Astrocyte of the cerebellum (primary cell): ENCODE data around the gene SPATS2.
"Not testable (repeated sequence)": the region's sequence is repeated elsewhere in the genome, so short reads cannot be mapped to it uniquely, and the experiment has no call there.

ENCODE experiments used
- DNase-seq: peaks from one replicate; pipeline ENCODE4 v3.0.0-alpha.2; 2011; ENCODE audit warnings: low read depth
- H3K4me3 ChIP-seq: 2 replicates; pipeline ENCODE4 v1.5.1; 2011; ENCODE audit warnings: mild to moderate bottlenecking, low read depth, low read length, moderate library complexity
- in situ Hi-C: cut with HindIII; loops from 2 replicates; pipeline ENCODE4 v1.10.0; 2017; ENCODE audit warnings: low sequenced_read_pairs
- TF ChIP-seq, protein P1 (sequence below): IDR thresholded peaks from 2 replicates; pipeline ENCODE4 v1.5.1; 2012; ENCODE audit warnings: low read length, low read depth, moderate library complexity, mild to moderate bottlenecking; ENCODE audit errors: missing control alignments

Gene SPATS2

DNA sequence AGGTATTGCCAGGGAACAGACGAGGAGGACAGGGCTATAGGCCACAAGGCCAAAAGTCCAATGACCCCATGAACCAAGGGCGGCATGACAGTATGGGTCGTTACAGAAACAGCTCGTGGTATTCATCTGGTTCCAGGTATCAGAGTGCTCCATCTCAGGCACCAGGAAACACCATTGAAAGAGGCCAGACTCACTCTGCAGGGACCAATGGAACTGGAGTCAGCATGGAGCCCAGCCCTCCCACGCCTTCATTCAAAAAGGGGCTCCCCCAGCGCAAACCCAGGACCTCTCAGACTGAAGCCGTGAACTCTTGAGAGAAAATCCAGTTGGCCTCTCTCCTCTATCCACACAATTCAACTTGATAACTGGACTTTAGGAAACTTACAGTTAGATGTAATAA, 158.7 kb downstream of the SPATS2 start:
- DNase-seq = no peak
- H3K4me3 ChIP-seq = no peak overlapping the region
- in situ Hi-C loops = no loop called here
- TF ChIP-seq, protein P1, sequence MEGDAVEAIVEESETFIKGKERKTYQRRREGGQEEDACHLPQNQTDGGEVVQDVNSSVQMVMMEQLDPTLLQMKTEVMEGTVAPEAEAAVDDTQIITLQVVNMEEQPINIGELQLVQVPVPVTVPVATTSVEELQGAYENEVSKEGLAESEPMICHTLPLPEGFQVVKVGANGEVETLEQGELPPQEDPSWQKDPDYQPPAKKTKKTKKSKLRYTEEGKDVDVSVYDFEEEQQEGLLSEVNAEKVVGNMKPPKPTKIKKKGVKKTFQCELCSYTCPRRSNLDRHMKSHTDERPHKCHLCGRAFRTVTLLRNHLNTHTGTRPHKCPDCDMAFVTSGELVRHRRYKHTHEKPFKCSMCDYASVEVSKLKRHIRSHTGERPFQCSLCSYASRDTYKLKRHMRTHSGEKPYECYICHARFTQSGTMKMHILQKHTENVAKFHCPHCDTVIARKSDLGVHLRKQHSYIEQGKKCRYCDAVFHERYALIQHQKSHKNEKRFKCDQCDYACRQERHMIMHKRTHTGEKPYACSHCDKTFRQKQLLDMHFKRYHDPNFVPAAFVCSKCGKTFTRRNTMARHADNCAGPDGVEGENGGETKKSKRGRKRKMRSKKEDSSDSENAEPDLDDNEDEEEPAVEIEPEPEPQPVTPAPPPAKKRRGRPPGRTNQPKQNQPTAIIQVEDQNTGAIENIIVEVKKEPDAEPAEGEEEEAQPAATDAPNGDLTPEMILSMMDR = no peak

DNA sequence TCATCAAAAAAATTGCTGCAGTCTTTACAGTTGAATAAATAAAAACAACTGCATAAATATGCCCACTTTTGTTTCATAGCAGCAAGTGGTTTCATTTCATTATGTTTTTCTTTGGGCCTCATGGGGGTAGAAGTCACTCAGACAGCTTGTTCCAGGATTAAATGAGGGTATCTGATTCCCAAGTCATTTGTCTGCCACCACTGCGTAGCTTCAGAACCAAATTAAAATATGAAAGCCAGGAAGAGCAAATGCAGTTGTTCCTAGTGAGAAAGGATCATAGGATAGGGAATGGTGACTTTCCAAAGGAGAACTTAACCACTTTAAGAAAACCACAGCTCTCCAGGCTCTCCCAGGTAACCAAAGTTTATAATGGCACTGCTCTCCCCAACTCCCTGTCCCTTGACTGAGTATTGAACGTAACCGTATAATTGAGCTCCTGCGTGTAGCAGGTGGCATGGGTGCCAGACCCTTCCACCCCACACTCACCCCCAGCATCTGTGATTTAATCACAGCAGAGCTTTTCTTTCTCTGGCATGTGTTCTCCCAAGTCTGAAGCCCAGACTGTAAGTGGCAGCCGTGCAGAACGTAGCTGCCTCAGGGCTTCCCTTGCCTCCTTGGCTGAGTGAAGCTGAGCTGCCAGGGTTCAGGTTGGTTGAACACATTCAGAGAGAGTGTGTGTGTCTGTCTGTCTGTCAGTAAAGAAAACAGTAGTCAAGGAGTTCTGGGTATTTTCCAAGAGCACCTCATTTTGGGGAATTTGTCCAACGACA, 160.3 kb downstream of the SPATS2 start:
- DNase-seq = no peak
- in situ Hi-C loops = no loop called here
- no peak overlapping the region for H3K4me3 ChIP-seq
- TF ChIP-seq, protein P1 = no peak

DNA sequence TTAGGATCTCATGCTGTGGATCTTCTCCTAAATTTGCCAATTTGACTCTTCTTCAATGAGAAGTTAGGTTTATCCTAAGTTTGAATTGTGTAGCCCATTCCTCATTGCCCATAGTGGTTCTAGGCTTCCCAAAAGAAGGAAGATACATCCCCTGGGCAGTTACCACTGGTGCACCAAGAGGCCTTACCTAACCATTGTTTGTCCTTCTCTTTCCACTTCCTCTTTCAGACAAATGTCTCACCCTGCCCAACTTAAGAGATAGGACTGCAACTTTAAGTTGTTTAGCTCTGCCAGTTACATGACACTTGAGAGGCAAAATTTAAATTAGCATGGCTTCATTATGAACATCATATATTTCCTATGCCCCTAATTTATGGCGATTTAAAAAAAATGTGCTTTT, 162.2 kb downstream of the SPATS2 start:
- H3K4me3 ChIP-seq = no peak overlapping the region
- in situ Hi-C loops = no loop called here
- no peak for DNase-seq
- TF ChIP-seq, protein P1 = no peak

- in situ Hi-C loops = no loop called here
- no peak for DNase-seq
- no peak overlapping the region for H3K4me3 ChIP-seq
- TF ChIP-seq, protein P1 = no peak
Measured at GRCh38 chr12:49531745-49532144, 164.5 kb downstream of the SPATS2 start.

DNA sequence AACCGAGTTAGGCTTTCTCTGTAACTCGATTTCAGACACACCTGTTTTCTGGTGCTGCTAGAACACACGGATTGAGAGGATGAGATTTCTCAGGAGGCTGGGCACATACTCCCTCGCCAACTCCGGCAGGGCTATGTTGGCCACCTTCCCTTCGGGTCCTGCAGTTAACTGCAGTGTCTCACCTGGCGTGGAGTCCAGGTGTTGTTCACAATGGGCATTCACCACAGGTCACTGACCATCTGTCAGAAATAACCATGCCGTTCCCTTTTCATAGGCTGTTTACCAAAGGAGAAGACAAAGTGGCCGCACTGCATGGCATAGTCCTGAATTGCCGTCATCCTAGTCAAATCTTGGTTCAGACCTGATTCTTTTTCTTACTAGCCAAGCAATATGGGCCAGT, 166.1 kb downstream of the SPATS2 start:
- no peak for DNase-seq
- TF ChIP-seq, protein P1 = no peak
- in situ Hi-C loops = no loop called here
- H3K4me3 ChIP-seq = no peak overlapping the region

DNA sequence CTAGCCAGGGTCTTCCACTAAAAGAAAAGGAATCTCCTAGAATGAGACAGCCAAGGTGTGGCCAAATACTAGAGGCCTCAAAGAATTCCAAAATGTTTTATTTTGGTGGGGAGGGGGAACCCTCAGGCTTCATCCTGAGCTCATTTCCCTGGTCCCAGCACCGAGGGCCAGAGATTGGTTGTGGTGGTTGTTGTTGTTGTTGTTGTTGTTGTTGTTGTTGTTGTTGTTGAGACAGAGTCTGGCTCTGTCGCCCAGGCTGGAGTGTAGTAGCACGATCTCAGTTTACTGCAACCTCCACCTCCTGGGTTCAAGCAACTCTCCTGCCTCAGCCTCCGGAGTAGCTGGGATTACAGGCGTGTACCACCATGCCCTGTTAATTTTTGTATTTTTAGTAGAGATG, 166.9 kb downstream of the SPATS2 start:
- in situ Hi-C loops, H3K4me3 ChIP-seq, DNase-seq: not testable (repeated sequence)

GRCh38 chr12:49534731-49535278, 167.5 kb downstream of the SPATS2 start:
- TF ChIP-seq, protein P1 = no peak
- no peak overlapping the region for H3K4me3 ChIP-seq
- no peak for DNase-seq
- in situ Hi-C loops = no loop called here
